HL-60 (cell line): ENCODE results near the gene RERE.

Source experiments
- DNase-seq, 2 experiments: peaks; one replicate each; pipeline ENCODE4 v3.0.0-alpha.2; 2010 to 2020; ENCODE audit warnings: low read depth in 1 of 2, low spot score in 1 of 2
- H3K27ac ChIP-seq: fragments of 250-450 bp; sonication (Bioruptor Pico); replicated peaks from 2 replicates; pipeline ENCODE4 v1.5.1; 2020; ENCODE audit warnings: mild to moderate bottlenecking, moderate library complexity
- H3K27me3 ChIP-seq: fragments of 250-450 bp; sonication (Bioruptor Pico); 2 replicates; pipeline ENCODE4 v1.5.1; 2021; ENCODE audit warnings: mild to moderate bottlenecking, moderate library complexity; ENCODE audit not compliant: insufficient read depth, poor library complexity, severe bottlenecking
- H3K4me3 ChIP-seq: replicated peaks from 2 replicates; pipeline ENCODE4 v1.5.1; 2011; ENCODE audit warnings: mild to moderate bottlenecking, control low read depth, low read length; ENCODE audit not compliant: insufficient read depth
- GABPA ChIP-seq: IDR thresholded peaks from 2 replicates; pipeline ENCODE4 v1.6.1; 2012; ENCODE audit warnings: low read depth
- POLR2AphosphoS5 ChIP-seq: IDR thresholded peaks from 2 replicates; pipeline ENCODE4 v1.6.1; 2012; ENCODE audit warnings: low read depth
- SPI1 ChIP-seq: IDR thresholded peaks from 2 replicates; pipeline ENCODE4 v1.6.1; 2012; ENCODE audit warnings: low read depth, mild to moderate bottlenecking, borderline replicate concordance
- TF ChIP-seq, protein P1 (sequence below): IDR thresholded peaks from one replicate; pipeline ENCODE4 v1.5.1; 2011; ENCODE audit warnings: low read length, control low read depth, inconsistent platforms; ENCODE audit not compliant: insufficient read depth
- TF ChIP-seq, protein P2 (sequence below): IDR thresholded peaks from 2 replicates; pipeline ENCODE4 v1.6.1; 2012; ENCODE audit warnings: low read depth; ENCODE audit not compliant: insufficient replicate concordance

The RERE gene

DNA sequence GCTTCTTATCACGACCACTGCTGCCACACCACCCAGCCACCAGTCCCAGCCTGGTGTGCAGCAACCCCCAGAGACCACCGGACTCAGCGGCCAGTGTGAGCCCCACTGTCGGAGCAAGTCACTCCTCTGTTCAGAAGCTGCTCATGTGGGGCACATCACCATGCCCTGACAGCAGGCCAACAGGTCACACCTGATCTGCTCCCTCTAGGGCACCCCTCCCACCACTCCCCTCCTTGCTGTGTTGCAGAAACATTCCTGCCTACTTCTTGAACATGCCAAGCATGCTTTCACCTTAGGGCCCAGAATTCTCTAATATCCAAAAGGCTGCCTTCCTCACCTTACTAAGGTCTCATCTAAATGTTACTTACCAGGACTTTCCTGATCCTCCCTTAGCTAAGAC lies 353.1 kb downstream of the RERE start:
- no peak overlapping the region for H3K27ac ChIP-seq
- TF ChIP-seq GABPA (no peak), SPI1 (no peak), POLR2AphosphoS5 (no peak)
- TF ChIP-seq, protein P1, sequence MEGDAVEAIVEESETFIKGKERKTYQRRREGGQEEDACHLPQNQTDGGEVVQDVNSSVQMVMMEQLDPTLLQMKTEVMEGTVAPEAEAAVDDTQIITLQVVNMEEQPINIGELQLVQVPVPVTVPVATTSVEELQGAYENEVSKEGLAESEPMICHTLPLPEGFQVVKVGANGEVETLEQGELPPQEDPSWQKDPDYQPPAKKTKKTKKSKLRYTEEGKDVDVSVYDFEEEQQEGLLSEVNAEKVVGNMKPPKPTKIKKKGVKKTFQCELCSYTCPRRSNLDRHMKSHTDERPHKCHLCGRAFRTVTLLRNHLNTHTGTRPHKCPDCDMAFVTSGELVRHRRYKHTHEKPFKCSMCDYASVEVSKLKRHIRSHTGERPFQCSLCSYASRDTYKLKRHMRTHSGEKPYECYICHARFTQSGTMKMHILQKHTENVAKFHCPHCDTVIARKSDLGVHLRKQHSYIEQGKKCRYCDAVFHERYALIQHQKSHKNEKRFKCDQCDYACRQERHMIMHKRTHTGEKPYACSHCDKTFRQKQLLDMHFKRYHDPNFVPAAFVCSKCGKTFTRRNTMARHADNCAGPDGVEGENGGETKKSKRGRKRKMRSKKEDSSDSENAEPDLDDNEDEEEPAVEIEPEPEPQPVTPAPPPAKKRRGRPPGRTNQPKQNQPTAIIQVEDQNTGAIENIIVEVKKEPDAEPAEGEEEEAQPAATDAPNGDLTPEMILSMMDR = no peak
- TF ChIP-seq, protein P2, sequence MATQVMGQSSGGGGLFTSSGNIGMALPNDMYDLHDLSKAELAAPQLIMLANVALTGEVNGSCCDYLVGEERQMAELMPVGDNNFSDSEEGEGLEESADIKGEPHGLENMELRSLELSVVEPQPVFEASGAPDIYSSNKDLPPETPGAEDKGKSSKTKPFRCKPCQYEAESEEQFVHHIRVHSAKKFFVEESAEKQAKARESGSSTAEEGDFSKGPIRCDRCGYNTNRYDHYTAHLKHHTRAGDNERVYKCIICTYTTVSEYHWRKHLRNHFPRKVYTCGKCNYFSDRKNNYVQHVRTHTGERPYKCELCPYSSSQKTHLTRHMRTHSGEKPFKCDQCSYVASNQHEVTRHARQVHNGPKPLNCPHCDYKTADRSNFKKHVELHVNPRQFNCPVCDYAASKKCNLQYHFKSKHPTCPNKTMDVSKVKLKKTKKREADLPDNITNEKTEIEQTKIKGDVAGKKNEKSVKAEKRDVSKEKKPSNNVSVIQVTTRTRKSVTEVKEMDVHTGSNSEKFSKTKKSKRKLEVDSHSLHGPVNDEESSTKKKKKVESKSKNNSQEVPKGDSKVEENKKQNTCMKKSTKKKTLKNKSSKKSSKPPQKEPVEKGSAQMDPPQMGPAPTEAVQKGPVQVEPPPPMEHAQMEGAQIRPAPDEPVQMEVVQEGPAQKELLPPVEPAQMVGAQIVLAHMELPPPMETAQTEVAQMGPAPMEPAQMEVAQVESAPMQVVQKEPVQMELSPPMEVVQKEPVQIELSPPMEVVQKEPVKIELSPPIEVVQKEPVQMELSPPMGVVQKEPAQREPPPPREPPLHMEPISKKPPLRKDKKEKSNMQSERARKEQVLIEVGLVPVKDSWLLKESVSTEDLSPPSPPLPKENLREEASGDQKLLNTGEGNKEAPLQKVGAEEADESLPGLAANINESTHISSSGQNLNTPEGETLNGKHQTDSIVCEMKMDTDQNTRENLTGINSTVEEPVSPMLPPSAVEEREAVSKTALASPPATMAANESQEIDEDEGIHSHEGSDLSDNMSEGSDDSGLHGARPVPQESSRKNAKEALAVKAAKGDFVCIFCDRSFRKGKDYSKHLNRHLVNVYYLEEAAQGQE = no peak
- no peak for DNase-seq
- H3K27me3 ChIP-seq = no peaks in the 10 kb centered on the region
- H3K4me3 ChIP-seq = no peak overlapping the region

DNA sequence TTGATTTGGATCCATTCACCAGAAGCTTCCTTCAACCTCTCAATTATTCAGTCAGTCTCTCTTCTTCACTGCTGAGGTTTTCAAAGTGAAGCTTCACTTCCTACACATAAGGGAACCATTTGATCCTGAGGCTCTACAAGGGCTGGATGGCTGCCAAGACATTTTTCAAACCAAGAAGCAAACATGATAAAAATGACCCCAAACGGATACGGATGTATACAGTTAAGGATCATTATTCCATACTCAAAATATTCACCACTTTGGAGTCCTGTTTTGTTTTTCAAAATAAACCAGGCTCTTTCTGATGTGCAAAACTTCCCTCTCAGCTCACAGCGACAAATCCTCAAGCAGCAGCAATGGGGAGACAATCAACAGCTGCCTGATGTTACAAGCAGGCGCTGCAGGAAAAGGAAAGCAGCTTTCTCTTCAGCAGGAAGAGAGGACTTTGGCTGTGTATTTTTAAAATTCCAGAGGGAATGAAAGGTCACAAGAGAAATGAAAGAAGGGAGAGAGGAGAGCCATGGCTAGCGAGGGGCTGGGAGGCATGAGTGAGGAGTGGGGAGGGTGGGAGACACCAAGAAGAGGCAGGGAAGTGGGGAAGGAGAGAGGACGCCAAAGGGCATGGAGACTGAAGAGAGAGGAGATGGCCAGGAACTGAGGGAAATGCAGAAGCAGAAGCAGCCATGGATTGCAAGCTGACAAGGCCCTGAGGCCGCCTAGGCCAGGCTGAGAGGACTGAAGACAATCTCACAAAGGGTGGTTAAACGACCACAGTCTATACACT lies 354.1 kb downstream of the RERE start:
- peak in 1 of 2 experiments; percentile 36 for DNase-seq
- Histone ChIP-seq H3K27me3 (no peaks in the 10 kb centered on the region), H3K27ac (peak overlapping the region; percentile 20; the same call in 1 of the 2 replicates), H3K4me3 (no peak overlapping the region)
- TF ChIP-seq, protein P2 = no peak
- TF ChIP-seq SPI1 (no peak), POLR2AphosphoS5 (no peak), GABPA (no peak)
- TF ChIP-seq, protein P1 = no peak

DNA sequence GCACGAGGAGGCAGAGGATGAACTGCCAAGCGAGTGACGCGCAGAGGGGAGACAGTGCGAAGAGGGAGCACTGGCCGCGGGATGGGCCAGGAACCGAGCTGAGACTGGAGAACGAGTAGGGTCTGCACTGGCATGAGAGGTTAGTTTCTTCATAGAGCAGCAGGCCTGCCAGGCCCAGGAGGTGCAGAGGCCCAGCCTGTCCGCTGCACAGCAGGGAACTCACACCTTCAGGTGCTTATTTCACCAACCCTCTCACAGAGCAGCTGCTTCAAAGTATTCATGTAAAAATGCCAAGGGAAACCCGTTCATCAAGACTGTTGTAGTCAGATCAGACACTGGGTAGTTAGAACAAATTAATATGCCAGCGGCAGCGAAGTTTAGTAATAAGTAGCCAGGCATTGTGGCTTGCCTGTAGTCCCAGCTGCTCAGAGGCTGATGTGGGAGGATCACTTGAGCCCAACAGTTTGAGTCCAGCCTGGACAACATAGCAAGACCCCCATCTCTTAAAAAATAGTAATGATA lies 355.0 kb downstream of the RERE start:
- H3K27ac ChIP-seq = no peak overlapping the region
- H3K27me3 ChIP-seq = no peaks in the 10 kb centered on the region
- DNase-seq = no peak
- no peak for TF ChIP-seq POLR2AphosphoS5
- TF ChIP-seq SPI1 = no peak
- TF ChIP-seq, protein P2 = no peak
- TF ChIP-seq, protein P1 = no peak
- TF ChIP-seq GABPA = no peak
- no peak overlapping the region for H3K4me3 ChIP-seq
